Measurements from ENCODE around the gene ST6GALNAC3.

Gene ST6GALNAC3

DNA sequence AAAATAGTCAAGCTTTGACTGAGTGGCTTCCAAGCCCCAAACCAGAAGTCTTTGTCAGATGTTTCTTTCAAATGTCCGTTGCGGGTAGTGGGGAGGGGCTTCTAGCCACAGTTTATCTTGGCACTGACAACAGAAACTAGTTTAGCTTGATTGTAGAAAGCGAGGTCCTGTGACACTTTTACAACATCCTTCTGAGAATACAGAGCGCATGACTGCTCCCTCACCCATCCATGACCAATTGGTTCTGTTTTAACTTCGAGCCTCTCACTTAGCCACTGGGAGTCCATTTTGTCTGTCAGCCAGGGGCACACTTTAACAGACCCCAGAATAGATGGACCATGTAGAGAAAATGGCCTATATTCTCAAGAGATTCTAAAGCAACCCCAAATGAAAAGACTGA is 593.5 kb downstream of the ST6GALNAC3 start:
- peak overlapping the region; percentile 36 for H3K27ac ChIP-seq
- TF ChIP-seq, protein P1, sequence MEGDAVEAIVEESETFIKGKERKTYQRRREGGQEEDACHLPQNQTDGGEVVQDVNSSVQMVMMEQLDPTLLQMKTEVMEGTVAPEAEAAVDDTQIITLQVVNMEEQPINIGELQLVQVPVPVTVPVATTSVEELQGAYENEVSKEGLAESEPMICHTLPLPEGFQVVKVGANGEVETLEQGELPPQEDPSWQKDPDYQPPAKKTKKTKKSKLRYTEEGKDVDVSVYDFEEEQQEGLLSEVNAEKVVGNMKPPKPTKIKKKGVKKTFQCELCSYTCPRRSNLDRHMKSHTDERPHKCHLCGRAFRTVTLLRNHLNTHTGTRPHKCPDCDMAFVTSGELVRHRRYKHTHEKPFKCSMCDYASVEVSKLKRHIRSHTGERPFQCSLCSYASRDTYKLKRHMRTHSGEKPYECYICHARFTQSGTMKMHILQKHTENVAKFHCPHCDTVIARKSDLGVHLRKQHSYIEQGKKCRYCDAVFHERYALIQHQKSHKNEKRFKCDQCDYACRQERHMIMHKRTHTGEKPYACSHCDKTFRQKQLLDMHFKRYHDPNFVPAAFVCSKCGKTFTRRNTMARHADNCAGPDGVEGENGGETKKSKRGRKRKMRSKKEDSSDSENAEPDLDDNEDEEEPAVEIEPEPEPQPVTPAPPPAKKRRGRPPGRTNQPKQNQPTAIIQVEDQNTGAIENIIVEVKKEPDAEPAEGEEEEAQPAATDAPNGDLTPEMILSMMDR (conservative IDR thresholded peaks at IDR 0.05): no peak

DNA sequence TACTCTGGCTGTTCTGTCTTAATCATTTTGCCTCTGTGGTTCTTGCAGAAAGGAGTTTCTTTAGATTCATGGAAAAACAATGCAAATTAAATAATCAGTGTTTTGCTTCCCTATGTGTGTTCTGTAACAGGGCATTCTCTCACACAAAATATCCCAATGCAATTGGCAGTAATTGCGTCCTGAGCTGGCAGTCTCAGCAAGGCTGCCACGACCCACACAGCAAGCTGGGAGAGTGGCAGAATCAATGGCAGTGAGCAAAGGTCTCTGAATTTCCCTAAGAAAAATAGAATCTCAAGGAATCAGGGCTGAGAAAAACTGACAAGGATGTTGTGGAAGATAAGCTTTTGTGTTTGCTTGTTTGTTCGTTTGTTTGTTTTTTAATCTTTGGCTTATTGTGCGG is 594.6 kb downstream of the ST6GALNAC3 start:
- TF ChIP-seq, protein P1 (conservative IDR thresholded peaks at IDR 0.05): no peak
- H3K27ac ChIP-seq: no peak overlapping the region; the same call in 1 of the 2 replicates

DNA sequence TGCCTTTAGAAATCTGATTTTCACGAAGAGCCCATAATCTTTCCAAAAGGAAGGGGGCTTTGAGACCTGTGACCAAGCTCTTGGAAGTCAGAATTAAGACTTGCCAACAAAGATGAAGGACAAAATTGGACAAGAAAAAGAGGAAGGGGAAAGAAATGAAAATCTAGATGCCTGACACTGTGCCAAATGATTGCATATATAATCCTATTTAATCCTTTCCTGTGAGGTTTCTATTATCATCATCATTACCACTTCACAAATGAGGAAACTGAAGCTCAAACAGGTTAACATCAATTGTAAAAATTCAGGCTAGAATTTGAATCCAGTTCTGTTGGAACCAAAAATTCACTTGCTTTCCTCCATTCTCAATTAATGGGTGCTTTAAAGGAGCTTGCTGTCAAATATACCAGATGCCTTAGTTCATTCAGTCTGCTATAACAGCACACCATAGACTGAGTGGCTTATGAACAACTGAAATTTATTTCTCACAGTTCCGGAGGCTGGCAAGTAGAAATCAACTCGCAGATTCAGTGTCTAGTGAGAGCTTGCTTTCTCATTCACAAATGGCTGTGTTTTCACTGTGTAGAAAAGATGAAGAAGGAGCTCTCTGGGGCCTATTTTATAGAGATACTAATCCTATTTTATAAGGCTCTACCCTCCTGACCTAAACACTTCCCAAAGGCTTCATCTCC is 595.2 kb downstream of the ST6GALNAC3 start:
- no peak overlapping the region for H3K27ac ChIP-seq
- TF ChIP-seq, protein P1 (conservative IDR thresholded peaks at IDR 0.05): no peak

DNA sequence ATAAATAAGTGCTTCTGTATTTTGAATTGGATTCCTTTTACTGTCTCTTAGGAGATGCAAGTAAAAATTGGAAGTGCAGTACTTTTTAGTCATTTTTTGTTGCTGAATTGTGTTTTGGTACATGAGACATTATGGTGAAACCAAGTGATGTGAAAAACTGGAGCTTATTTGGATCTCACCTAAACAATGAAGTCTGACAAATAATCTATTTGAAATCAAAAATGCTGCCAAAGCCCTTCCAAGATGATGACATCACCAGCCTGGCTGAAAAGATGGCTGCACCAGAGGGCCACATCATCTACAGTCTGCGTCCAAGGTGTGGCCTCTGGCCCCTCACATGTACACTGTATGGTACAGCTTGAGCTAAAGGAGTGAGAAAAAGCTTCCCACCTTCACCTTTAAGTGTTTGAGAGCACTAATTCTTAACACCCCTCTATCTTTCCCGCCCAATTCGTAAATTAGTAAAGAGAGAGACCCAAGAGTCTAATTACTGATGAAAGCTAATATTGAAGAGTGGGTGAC is 600.2 kb downstream of the ST6GALNAC3 start:
- TF ChIP-seq, protein P1 (conservative IDR thresholded peaks at IDR 0.05): no peak
- no peak overlapping the region for H3K27ac ChIP-seq

DNA sequence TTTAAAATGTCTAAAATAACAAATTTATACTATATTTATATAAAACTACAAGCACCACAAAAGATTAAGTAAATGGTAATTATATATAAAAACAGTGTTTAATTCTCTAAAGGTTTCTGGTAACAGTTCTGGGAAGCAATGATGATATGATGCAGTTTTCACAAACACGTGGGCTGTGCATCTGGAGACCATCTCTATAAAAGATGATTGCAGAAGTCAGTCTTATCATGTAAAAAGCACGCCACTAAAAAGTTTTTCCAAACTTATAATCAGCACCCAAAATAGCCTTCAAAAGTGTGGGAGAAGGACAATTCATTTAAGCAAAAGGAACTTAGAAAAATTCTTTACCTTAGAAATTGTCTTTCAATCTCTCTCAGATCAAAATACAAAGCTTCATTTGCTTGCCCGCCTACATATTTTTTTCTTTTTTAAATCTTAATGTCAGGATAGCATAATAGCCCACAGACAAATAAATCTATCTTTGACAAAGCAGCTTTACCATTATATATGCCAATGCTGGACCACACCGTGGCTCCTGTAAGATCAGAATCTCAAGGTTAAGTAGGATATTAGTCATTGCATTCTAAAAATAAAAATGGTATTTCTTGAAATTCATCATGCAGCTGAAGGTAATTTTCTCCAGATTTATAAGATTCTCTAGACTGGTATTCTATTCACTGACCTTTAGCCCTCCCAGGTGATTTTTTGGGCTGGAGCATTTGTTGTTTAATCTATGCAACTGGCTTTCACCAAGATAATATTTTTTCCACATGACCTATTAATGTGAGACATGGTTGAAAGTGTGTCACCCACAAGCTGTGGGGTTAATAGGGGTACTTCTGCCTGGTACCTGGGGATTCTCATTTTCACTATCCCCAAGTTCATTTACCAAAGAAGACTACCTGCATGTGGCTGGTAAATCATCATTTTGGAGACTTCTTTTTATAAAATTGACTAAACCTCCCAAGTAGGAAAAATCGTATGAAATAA is 603.2 kb downstream of the ST6GALNAC3 start:
- TF ChIP-seq, protein P1 (conservative IDR thresholded peaks at IDR 0.05): no peak
- no peak overlapping the region for H3K27ac ChIP-seq

DNA sequence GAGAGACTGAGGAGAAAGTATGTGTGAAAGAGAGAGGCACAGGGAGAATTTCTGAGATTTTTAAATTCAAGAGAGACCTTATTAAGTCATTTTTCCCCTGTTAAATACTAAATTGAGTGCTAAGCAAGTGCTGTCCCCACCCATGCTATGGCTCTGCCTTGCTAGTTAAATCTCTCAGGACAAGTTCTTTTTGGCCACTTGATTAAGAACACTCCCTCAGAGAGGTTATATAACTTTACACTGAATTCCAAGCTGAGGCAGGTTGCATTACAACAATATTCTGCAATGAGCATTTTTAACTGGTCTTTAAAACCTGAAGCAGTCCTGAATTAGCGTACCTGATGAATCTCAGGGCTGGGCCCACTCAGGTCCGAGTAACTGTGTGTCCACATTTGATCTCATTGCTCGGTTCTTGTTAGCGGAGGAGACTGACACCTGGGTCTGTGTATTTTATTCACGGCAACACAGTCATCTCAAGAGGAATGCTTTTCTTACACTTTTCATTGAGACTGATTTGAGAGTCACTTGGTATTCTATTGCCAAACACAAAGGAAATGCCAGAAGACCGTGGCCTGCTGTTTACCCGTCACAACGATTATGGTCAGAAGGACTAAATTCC is 605.1 kb downstream of the ST6GALNAC3 start:
- H3K27ac ChIP-seq: no peak overlapping the region
- TF ChIP-seq, protein P1 (conservative IDR thresholded peaks at IDR 0.05): no peak

DNA sequence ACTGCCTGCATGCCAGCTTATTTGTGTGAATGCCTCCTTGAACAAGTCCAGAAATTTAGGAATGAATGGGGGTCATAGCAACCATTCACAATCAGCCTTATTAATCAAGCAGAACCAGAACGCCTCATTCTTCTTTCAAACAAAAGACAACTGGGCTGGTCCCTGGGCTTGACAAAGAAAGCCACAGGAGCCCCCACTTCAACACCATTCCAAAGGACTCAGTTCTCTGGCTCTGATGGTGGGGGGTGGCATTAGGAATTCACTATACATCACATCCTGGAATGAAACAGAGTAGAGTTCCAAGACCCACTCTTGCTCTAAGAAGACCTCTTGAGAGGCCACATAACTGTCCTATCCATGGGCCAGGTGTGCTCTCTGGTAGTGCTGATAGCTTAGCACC is 606.1 kb downstream of the ST6GALNAC3 start:
- H3K27ac ChIP-seq: no peak overlapping the region
- TF ChIP-seq, protein P1 (conservative IDR thresholded peaks at IDR 0.05): no peak

Data from VCaP (cell line).